Measurements from ENCODE around the gene GFAP.

Gene GFAP

GRCh38 chr17:44889003-44889402 lies 26.3 kb downstream of the GFAP start:
- in situ Hi-C loops (cut with MboI; ENCODE audit: low pct_unique_long_range_greater_than_20kb, low sequenced_read_pairs, unreplicated experiment) = no loop called here
- no peak for TF ChIP-seq CTCF (IDR thresholded peaks at IDR 0.05; ENCODE audit: extremely low read depth, insufficient read depth, missing control alignments)

GRCh38 chr17:44887971-44888954 lies 27.0 kb downstream of the GFAP start:
- in situ Hi-C loops (cut with MboI; ENCODE audit: low pct_unique_long_range_greater_than_20kb, low sequenced_read_pairs, unreplicated experiment) = no loop called here
- no peak for TF ChIP-seq CTCF (IDR thresholded peaks at IDR 0.05; ENCODE audit: extremely low read depth, insufficient read depth, missing control alignments)
- no peak for DNase-seq (ENCODE audit: low spot score)

More at GRCh38 chr17:44889003-44889402, 26.3 kb downstream of the GFAP start:
- DNase-seq (ENCODE audit: low spot score) = no peak

- in situ Hi-C loops (cut with MboI; ENCODE audit: low pct_unique_long_range_greater_than_20kb, low sequenced_read_pairs, unreplicated experiment) = no loop called here
- DNase-seq (ENCODE audit: low spot score) = no peak
- TF ChIP-seq CTCF (IDR thresholded peaks at IDR 0.05; ENCODE audit: extremely low read depth, insufficient read depth, missing control alignments) = no peak
Observed at GRCh38 chr17:44887016-44887415, 28.3 kb downstream of the GFAP start.

- TF ChIP-seq CTCF (IDR thresholded peaks at IDR 0.05; ENCODE audit: extremely low read depth, insufficient read depth, missing control alignments) = no peak
- DNase-seq (ENCODE audit: low spot score) = no peak
- in situ Hi-C loops (cut with MboI; ENCODE audit: low pct_unique_long_range_greater_than_20kb, low sequenced_read_pairs, unreplicated experiment) = no loop called here
Observed at GRCh38 chr17:44884941-44885340, 30.4 kb downstream of the GFAP start.

- TF ChIP-seq CTCF (IDR thresholded peaks at IDR 0.05; ENCODE audit: extremely low read depth, insufficient read depth, missing control alignments) = no peak
- in situ Hi-C loops (cut with MboI; ENCODE audit: low pct_unique_long_range_greater_than_20kb, low sequenced_read_pairs, unreplicated experiment) = no loop called here
- no peak for DNase-seq (ENCODE audit: low spot score)
Observed at GRCh38 chr17:44881145-44881544, 34.2 kb downstream of the GFAP start.

- DNase-seq (ENCODE audit: low spot score) = no peak
- no peak for TF ChIP-seq CTCF (IDR thresholded peaks at IDR 0.05; ENCODE audit: extremely low read depth, insufficient read depth, missing control alignments)
- in situ Hi-C loops (cut with MboI; ENCODE audit: low pct_unique_long_range_greater_than_20kb, low sequenced_read_pairs, unreplicated experiment) = no loop called here
Observed at GRCh38 chr17:44880062-44880461, 35.2 kb downstream of the GFAP start.
